GM18526 (cell line): ENCODE results near the gene SLC46A1.

Experiments
- POLR2A ChIP-seq: IDR thresholded peaks from 3 replicates; pipeline ENCODE4 v1.6.1; 2011; ENCODE audit not compliant: insufficient read length; ENCODE audit errors: extremely low read depth

The SLC46A1 gene

GRCh38 chr17:28371245-28372202 is 34.5 kb downstream of the SLC46A1 start, which contains the start of gene SARM1:
Gene SARM1 (plus strand): TSS chr17:28371694. CDS start chr17:28372033, 339 bp downstream.
- no peak for TF ChIP-seq POLR2A

GRCh38 chr17:28370744-28371103 is 35.3 kb downstream of the SLC46A1 start:
- no peak for TF ChIP-seq POLR2A

GRCh38 chr17:28370035-28370743 is 35.8 kb downstream of the SLC46A1 start, which contains the start of gene VTN:
Gene VTN (minus strand): TSS chr17:28370307. CDS start chr17:28370203, 104 bp downstream.
- TF ChIP-seq POLR2A: no peak

DNA sequence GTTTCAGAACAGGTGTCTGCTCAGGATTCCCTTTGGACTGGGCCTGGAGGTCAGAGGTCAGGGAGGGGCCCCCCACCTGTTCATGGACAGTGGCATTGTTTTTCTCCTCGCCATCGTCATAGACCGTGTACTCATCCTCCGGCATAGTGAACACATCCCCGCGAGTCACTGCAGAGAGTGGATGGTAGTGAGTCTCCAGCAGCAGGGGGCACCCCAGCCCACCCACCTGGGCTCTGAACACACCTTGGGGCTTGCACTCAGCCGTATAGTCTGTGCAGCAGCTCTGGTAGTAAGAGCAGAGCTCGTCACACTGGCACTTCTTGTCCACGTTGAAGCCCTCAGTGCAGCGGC is 36.4 kb downstream of the SLC46A1 start:
- TF ChIP-seq POLR2A: no peak

DNA sequence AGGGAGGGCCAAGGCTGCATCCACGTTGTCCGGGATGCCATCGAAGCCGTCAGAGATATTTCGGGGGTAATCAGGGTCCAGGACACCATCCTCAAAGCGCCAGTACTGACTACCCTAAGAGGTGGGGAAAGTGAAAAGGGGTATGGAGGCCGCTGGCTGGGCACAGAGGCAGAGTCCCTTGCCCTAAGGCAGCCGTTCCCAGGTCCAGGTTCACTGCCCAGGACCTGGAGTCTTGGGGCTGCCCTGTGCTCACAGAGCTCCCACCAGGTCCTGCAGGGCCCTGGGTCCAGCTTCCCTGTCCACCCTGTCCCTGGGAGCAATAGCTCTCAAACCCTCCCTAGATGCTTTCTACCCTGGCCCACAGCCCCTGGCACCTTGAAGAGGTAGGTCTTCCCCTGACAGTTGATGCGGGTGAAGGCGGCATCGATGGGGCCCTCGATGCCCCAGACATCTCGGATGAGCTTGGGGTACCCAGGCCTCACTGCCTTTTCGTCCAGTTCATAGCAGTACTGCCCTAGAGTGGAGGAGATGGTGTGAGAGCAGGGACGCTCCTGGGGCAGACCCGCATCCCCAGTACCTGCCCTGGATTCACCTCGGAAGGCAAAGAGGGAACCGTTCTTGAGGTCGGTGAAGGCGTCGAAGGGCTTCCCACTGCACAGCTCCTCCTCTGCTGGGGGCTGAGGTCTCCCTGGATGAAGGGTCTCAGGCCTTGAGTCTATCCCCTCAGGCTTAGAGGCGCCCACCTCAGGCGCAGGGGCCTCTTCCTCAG is 36.9 kb downstream of the SLC46A1 start:
- no peak for TF ChIP-seq POLR2A

- no peak for TF ChIP-seq POLR2A
Observed at GRCh38 chr17:28368306-28368831, 37.6 kb downstream of the SLC46A1 start.

DNA sequence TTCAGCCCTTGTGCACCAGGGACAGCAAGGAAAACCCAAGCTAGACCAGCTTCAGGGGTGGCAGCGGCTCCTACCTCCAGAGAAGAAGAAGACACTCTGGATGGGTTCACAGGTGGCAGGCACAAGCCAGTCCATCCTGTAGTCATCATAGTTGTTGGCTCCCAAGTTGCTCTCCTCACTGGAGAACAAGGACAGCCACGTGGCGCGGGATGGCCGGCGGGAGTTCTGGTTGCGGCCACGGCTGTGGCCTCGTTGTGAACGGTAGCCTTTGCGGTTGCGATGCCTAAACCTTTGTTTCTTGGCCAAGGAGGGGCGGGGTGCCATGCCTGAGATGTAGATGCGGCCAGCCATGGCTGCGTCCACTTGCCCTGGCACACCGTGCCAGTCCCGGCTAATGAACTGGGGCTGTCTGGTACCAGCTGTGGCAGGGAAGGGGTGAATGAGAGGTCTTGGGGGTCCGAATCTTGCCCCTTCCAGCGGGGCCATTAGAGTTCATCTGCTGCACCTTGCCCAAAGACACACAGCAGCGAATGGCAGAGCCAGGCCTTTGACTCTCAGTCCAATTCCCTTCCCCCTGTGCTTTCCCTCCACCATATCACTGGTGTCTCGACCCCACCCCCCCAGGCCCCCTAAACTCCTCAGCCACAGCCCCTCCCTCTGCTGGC is 38.2 kb downstream of the SLC46A1 start:
- no peak for TF ChIP-seq POLR2A

- TF ChIP-seq POLR2A: no peak
Observed at GRCh38 chr17:28366605-28367004, 39.4 kb downstream of the SLC46A1 start.

DNA sequence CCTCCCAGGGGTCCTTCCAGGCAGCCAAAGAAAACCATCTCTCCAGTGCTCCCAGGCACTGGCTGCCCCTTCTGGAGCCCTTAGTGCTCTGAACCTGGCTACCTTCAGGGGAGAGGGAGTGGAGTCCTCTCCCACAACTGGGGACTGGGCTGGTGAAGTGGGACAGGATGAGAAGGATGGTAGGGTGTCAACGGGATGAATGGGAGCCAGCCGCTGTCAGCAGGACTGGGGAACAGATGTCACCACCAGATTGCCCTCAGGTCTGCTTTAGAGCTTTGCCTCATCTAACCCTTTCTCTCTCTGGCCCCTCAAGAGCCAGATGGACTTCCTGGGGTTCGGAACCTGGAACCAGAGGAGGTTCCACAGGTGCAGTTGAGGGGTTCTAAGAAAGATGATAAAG is 40.5 kb downstream of the SLC46A1 start:
- TF ChIP-seq POLR2A: no peak

DNA sequence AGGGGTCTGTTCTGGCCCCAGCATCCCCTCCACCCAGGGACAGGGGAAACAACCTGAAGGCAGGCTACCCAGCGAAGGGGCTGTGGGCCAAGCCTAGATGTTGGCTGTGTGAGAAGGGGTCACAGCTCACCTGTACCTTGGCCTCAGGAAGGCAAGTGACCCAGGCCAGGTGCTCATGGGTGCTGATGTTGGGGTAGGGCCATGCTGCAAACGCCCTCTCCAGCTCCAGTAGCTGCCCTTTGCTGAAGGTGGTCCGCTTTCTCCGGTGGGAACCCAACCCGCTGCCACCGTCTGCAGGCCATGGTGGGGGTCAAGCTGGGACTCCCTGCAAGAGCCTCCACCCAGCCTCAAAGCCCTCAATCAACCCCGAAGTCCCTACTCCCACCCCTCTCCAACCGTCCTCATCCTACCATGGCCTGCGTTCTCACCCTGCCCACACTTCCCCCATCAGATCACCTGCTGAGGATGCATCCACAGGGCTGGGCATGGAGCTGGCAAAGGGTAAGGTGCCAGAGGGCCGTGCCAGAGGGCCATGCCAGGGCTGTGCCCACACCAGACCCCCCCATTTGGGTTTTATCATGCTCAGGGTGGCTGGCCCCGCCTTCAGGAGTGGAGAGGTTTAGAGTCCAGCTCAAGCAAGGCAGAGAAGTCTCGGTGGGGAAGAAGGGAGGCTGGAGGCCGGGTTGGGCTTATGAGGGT is 41.2 kb downstream of the SLC46A1 start, which contains the start of gene SEBOX:
SEBOX (minus strand) TSS at position 535 of the 699 bp plus-strand sequence; CDS start at position 487, 48 bp downstream.
- TF ChIP-seq POLR2A: no peak

DNA sequence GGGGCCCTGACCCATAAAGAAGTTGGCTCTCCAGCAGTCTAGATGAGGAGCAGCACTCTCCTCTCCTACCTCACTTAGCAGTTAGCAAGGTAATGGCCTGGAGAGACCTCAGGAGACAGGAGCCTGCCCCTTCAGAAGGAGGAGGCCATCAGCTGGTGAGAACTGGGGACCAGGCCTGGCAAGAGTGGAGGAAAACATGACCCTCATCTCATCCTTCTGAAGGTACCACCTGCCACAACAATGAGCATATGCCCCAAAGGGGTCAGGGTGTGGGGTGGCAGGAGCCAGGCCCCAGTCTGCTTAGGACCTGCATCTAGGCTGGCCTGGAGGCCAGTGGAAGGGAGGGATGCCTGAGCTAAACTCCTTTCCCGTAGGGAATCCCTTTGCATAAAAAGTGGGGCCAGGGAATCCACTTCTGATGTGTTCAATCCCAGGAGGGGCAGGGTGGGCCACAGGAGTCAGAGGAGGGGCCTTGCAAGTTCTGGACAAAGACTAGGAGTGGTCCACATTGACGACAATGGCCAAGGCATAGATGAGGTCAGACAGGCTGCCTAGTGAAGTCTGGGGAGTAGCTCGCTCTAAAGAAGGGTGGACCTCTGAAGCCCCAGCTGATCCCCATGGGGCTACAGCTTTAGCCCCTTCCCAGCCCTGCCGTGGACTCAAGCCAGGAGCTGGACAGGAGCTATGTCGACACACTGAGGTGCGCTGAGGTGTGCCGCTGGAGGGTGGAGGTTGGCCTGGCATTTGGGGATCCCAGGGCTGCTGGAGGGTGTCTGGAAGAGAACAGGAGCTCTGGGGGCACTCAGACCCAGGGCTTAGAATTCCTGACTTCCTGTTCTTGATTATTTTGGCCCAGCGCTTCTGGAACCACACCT is 42.0 kb downstream of the SLC46A1 start:
- no peak for TF ChIP-seq POLR2A

- TF ChIP-seq POLR2A: no peak
Observed at GRCh38 chr17:28363186-28363585, 42.8 kb downstream of the SLC46A1 start.

GRCh38 chr17:28357901-28358197 is 48.2 kb downstream of the SLC46A1 start:
- no peak for TF ChIP-seq POLR2A
